Endothelial cell of umbilical vein (primary cell): ENCODE data around the gene ITGB8. TPM values are rescaled to one million over a fixed set of nuclear protein-coding genes. Genes with fewer than 3 reads are reported as not detected.

Experiments used
- BruUV-seq: library from RNA; stranded (reverse); fragments of 400-500 nt; replicated peaks from 2 replicates; lab custom pipeline; 2021; lab: Mats Ljungman, UMichigan
- CTCF ChIA-PET: fragments of 300-600, 350-600 bp; sonication (Branson Sonifier 250); formaldehyde crosslinking; loops from one replicate; lab custom pipeline; 2021; ENCODE audit warnings: antibody characterized with exemption, inconsistent platforms; lab: Charles Lee
- POLR2A ChIA-PET: fragments of 300-600, 350-600 bp; sonication (Branson Sonifier 250); formaldehyde crosslinking; loops from one replicate; lab custom pipeline; 2021; ENCODE audit warnings: antibody characterized with exemption, inconsistent platforms; lab: Charles Lee
- DNase-seq: peaks from one replicate; pipeline ENCODE4 v3.0.0-alpha.2; 2011; ENCODE audit warnings: low read depth, low spot score
- FAIRE-seq: peaks from 2 replicates; lab custom pipeline; 2011; peaks lifted over from hg19 to GRCh38; lab: Jason Lieb, UNC
- H2AFZ ChIP-seq: 2 replicates; pipeline ENCODE4 v1.6.0; 2012; ENCODE audit warnings: low read depth, low read length, control low read depth, inconsistent platforms
- H3K27ac ChIP-seq: 2 replicates; pipeline ENCODE4 v1.5.1; 2011; ENCODE audit warnings: low read depth, mild to moderate bottlenecking, control low read depth, low read length, moderate library complexity; ENCODE audit not compliant: insufficient read depth
- H3K27me3 ChIP-seq, 2 experiments: 2 replicates each; pipeline versions ENCODE4 v1.6.0 to v1.6.1; 2011; ENCODE audit warnings: low read length in 2 of 2, mixed read lengths in 1 of 2; ENCODE audit not compliant: control insufficient read depth in 2 of 2, insufficient read depth in 2 of 2
- H3K36me3 ChIP-seq, 2 experiments: 2 replicates in 1 of 2; 3 replicates in 1 of 2; pipeline ENCODE4 v1.5.1; 2011; ENCODE audit warnings: low read length in 2 of 2, mild to moderate bottlenecking in 1 of 2, moderate library complexity in 1 of 2; ENCODE audit not compliant: control insufficient read depth in 2 of 2, insufficient read depth in 2 of 2; ENCODE audit errors: extremely low read depth in 1 of 2
- H3K4me1 ChIP-seq: 3 replicates; pipeline ENCODE4 v1.5.1; 2011; ENCODE audit warnings: mild to moderate bottlenecking, low read length; ENCODE audit not compliant: control insufficient read depth, insufficient read depth; ENCODE audit errors: extremely low read depth
- H3K4me2 ChIP-seq: 2 replicates; pipeline ENCODE4 v1.6.1; 2011; ENCODE audit warnings: low read length, control low read depth, mixed read lengths; ENCODE audit not compliant: insufficient read depth
- H3K4me3 ChIP-seq, 3 experiments: fragments of 200-600 bp in 1 of 3; sonication (generic), shearing (Covaris generic) in 1 of 3; replicated peaks in 1 of 3; 2 replicates each; pipeline ENCODE4 v1.5.1; 2011 to 2016; ENCODE audit warnings: control low read depth in 3 of 3, low read length in 3 of 3, mild to moderate bottlenecking in 2 of 3, inconsistent platforms in 1 of 3, low read depth in 1 of 3, moderate library complexity in 1 of 3; ENCODE audit not compliant: insufficient read depth in 1 of 3
- H3K79me2 ChIP-seq: 2 replicates; pipeline ENCODE4 v1.6.0; 2012; ENCODE audit warnings: low read length, inconsistent platforms; ENCODE audit not compliant: control insufficient read depth, insufficient read depth
- H3K9ac ChIP-seq: replicated peaks from 2 replicates; pipeline ENCODE3; 2011; ENCODE audit warnings: low read length, control low read depth; ENCODE audit not compliant: insufficient read depth; ENCODE audit errors: extremely low read depth
- H3K9me1 ChIP-seq: replicated peaks from 3 replicates; pipeline ENCODE4 v1.6.0; 2011; ENCODE audit warnings: mild to moderate bottlenecking, low read length; ENCODE audit not compliant: control insufficient read depth, insufficient read depth; ENCODE audit errors: extremely low read depth
- H3K9me3 ChIP-seq: replicated peaks from 2 replicates; pipeline ENCODE4 v1.5.1; 2012; ENCODE audit warnings: low read length, inconsistent platforms; ENCODE audit not compliant: control insufficient read depth, insufficient read depth
- H4K20me1 ChIP-seq: replicated peaks from 2 replicates; pipeline ENCODE3; 2011; ENCODE audit warnings: mild to moderate bottlenecking, low read length; ENCODE audit not compliant: control insufficient read depth, insufficient read depth; ENCODE audit errors: extremely low read depth
- EZH2 ChIP-seq: IDR thresholded peaks from 2 replicates; pipeline ENCODE4 v1.6.1; 2012; ENCODE audit warnings: borderline replicate concordance, low read depth, mild to moderate bottlenecking, moderate library complexity, low read length, inconsistent platforms; ENCODE audit not compliant: severe bottlenecking
- FOS ChIP-seq: IDR thresholded peaks from 2 replicates; pipeline ENCODE4 v1.6.1; 2011; ENCODE audit warnings: mild to moderate bottlenecking, low read length, moderate library complexity, borderline replicate concordance; ENCODE audit not compliant: insufficient read depth
- MYC ChIP-seq: IDR thresholded peaks from one replicate; pipeline ENCODE4 v1.6.1; 2011; ENCODE audit warnings: mild to moderate bottlenecking, low read depth, low read length
- POLR2A ChIP-seq: IDR thresholded peaks from 2 replicates; pipeline ENCODE4 v1.6.1; 2012; ENCODE audit warnings: low read depth, mild to moderate bottlenecking, control low read depth, low read length
- POLR2AphosphoS5 ChIP-seq: IDR thresholded peaks from 2 replicates; pipeline ENCODE4 v1.6.1; 2012; ENCODE audit warnings: low read depth, mild to moderate bottlenecking, control low read depth, low read length, moderate library complexity; ENCODE audit not compliant: insufficient read depth
- dilution Hi-C: fragments of 300-500 bp; cut with MboI; formaldehyde crosslinking; loops from one replicate; pipeline ENCODE4 v1.15.0; 2019; ENCODE audit warnings: low sequenced_read_pairs; ENCODE audit not compliant: extremely low pct_ligation_motif_present
- intact Hi-C: fragments of 100-400 bp; cut with micrococcal nuclease; formaldehyde crosslinking; loops from one replicate; pipeline ENCODE4 v1.10.0; 2022
- polyA plus RNA-seq, 4 experiments: library from polyadenylated mRNA; depleted of rRNA in 3 of 4; stranded (reverse) in 3 of 4; unstranded in 1 of 4; fragments of >200 nt; gene quantifications; 2 replicates each; pipeline versions ENCODE4 v1.2.1 to v1.2.3, GENCODE V29; 2011 to 2012; ENCODE audit warnings: missing spikeins in 1 of 4
- total RNA-seq: library from RNA; stranded (reverse); gene quantifications from 2 replicates; pipeline ENCODE4 v1.2.3, GENCODE V29; 2021
- TF ChIP-seq, protein P1 (sequence below): IDR thresholded peaks from 2 replicates; pipeline ENCODE4 v1.6.1; 2011; ENCODE audit not compliant: insufficient read depth, insufficient read length
- TF ChIP-seq, protein P2 (sequence below), 2 donors: IDR thresholded peaks; 1 replicate in 1 of 2; 2 replicates in 1 of 2; pipeline ENCODE4 v1.5.1; 2011; ENCODE audit warnings: low read length in 2 of 2, mild to moderate bottlenecking in 2 of 2, moderate library complexity in 2 of 2, control low read depth in 1 of 2, inconsistent platforms in 1 of 2, low read depth in 1 of 2; ENCODE audit not compliant: insufficient read depth in 1 of 2; ENCODE audit errors: extremely low read depth in 1 of 2

The ITGB8 gene
- total and polyA plus RNA-seq, 2 donors (not counting 3 experiments of a cell fraction or from before 2014, with no cell fraction given) = 2.9 to 8.2 TPM

DNA sequence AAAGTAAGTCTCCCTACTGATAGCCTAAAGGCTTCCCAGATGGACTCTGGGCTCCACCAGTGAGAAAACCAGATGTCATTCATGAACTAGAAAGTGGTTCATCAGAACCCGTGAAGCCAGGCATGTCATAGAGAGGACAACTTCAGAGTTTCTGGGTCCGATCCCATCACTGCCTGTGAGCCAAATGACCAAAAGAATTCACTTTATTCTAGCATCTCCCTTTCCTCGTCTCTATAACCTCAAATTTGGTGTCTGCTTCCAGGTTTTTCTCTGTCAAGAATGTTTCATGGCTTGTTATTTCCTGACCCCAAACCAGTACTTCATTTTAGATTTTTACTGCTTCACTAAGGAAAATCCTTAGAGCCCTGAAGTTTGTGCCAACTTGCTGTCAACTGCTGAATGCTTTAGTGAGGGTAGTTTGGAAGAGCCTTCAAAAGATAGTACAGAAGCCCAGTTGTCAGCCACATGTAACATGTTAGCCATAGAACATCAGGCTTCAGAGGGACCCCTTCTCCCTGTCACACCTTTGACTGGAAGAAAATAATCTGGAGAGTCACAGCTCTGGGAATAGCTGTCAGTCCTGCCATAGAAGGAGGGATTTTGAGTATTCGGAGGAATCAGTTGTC is 34.0 kb downstream of the ITGB8 start:
- H3K36me3 ChIP-seq = peaks cover 0 to 4% of the 10 kb centered on the region in 2 experiments
- peaks cover 7% of the 10 kb centered on the region for H3K4me1 ChIP-seq
- H3K79me2 ChIP-seq = no peaks in the 10 kb centered on the region
- no TSS peak for BruUV-seq
- dilution Hi-C loops = no loop called here
- no peak overlapping the region for H3K4me2 ChIP-seq
- no peak for TF ChIP-seq FOS
- TF ChIP-seq, protein P1, sequence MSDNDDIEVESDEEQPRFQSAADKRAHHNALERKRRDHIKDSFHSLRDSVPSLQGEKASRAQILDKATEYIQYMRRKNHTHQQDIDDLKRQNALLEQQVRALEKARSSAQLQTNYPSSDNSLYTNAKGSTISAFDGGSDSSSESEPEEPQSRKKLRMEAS = no peak
- no peak for TF ChIP-seq POLR2A
- TF ChIP-seq POLR2AphosphoS5 = no peak
- TF ChIP-seq MYC = no peak
- TF ChIP-seq EZH2 = no peak
- TF ChIP-seq, protein P2, sequence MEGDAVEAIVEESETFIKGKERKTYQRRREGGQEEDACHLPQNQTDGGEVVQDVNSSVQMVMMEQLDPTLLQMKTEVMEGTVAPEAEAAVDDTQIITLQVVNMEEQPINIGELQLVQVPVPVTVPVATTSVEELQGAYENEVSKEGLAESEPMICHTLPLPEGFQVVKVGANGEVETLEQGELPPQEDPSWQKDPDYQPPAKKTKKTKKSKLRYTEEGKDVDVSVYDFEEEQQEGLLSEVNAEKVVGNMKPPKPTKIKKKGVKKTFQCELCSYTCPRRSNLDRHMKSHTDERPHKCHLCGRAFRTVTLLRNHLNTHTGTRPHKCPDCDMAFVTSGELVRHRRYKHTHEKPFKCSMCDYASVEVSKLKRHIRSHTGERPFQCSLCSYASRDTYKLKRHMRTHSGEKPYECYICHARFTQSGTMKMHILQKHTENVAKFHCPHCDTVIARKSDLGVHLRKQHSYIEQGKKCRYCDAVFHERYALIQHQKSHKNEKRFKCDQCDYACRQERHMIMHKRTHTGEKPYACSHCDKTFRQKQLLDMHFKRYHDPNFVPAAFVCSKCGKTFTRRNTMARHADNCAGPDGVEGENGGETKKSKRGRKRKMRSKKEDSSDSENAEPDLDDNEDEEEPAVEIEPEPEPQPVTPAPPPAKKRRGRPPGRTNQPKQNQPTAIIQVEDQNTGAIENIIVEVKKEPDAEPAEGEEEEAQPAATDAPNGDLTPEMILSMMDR (IDR thresholded peaks at IDR 0.05; ENCODE audit: extremely low read depth in 1 of 2, insufficient read depth in 1 of 2, low read depth in 1 of 2, low read length in 2 of 2) = no peak
- no peak overlapping the region for H3K27ac ChIP-seq
- H3K27me3 ChIP-seq = no peaks in the 10 kb centered on the region
- intact Hi-C loops = no loop called here
- no peak for DNase-seq
- no peaks in the 10 kb centered on the region for H3K9me1 ChIP-seq
- no peak for FAIRE-seq
- no peak overlapping the region for H3K4me3 ChIP-seq
- H3K9me3 ChIP-seq = no peaks in the 10 kb centered on the region
- H4K20me1 ChIP-seq = no peaks in the 10 kb centered on the region
- POLR2A ChIA-PET = no interaction called here
- CTCF ChIA-PET = no interaction called here
- no peak overlapping the region for H2AFZ ChIP-seq
- H3K9ac ChIP-seq = no peak overlapping the region
